Fibroblast of lung (primary cell): ENCODE data around the gene DRD2.

Source experiments
- CTCF ChIP-seq, 2 donors: IDR thresholded peaks in 1 of 2; conservative IDR thresholded peaks in 1 of 2; 1 replicate in 1 of 2; 2 replicates in 1 of 2; pipeline ENCODE4 v1.5.1; 2011 to 2012; ENCODE audit warnings: low read length in 2 of 2, control low read depth in 1 of 2, inconsistent platforms in 1 of 2, low read depth in 1 of 2, mild to moderate bottlenecking in 1 of 2
- EZH2 ChIP-seq: IDR thresholded peaks from 2 replicates; pipeline ENCODE4 v1.5.1; 2012; ENCODE audit warnings: low read length, control low read depth, mild to moderate bottlenecking; ENCODE audit errors: missing control alignments

- TF ChIP-seq CTCF (conservative IDR thresholded peaks at IDR 0.05 in 1 of 2, IDR thresholded peaks at IDR 0.05 in 1 of 2; ENCODE audit: low read depth in 1 of 2, low read length in 2 of 2): no peak
- TF ChIP-seq EZH2: no peak
Measured at GRCh38 chr11:113398669-113399430, 76.3 kb downstream of the DRD2 start.
